ENCODE data around the gene NSRP1. TPM values are rescaled to one million over a fixed set of nuclear protein-coding genes. Genes with fewer than 3 reads are reported as not detected.

Gene NSRP1
- total and polyA plus RNA-seq, 2 of the 13 experiments (the other 11 are each of a cell fraction or from before 2014, with no cell fraction given), result 7.0 to 14.3 TPM

GRCh38 chr17:30207655-30208054 lies 91.0 kb downstream of the NSRP1 start:
- in situ Hi-C loops (cut with HindIII; ENCODE audit: extremely low pct_ligation_motif_present, low pct_unique_long_range_greater_than_20kb) (no loop called here), intact Hi-C loops (cut with micrococcal nuclease; ENCODE audit: unreplicated experiment) (no loop called here)
- ChIA-PET CTCF (ENCODE audit: low intra/inter-chr PET ratio, low total read pairs) (no interaction called here), POLR2A (interaction anchor here (1.0 kb wide), 1 partner anchor 15 kb away, joined by 3 read pairs; no protein-coding TSS in a partner anchor)
- no peak for DNase-seq (ENCODE audit: low spot score)
- H3K4me2 ChIP-seq (ENCODE audit: low read depth, low read length), result no peak overlapping the region
- no peaks in the 10 kb centered on the region for H4K20me1 ChIP-seq (ENCODE audit: insufficient read depth, low read length)
- no peak overlapping the region for H2AFZ ChIP-seq (ENCODE audit: low read length)
- no peak overlapping the region for H3K4me3 ChIP-seq (replicated peaks in 1 of 3; ENCODE audit: insufficient read depth in 1 of 3, low read depth in 2 of 3, low read length in 3 of 3)
- no peaks in the 10 kb centered on the region for H3K79me2 ChIP-seq (ENCODE audit: insufficient read depth, low read length)
- H3K27me3 ChIP-seq (ENCODE audit: control insufficient read depth in 1 of 2, insufficient read depth in 2 of 2, low read length in 2 of 2), result no peaks in the 10 kb centered on the region
- no TSS peak for BruUV-seq (replicated peaks)
- H3K4me1 ChIP-seq (ENCODE audit: insufficient read depth, low read length), result no peaks in the 10 kb centered on the region
- no peaks in the 10 kb centered on the region for H3K9me3 ChIP-seq (ENCODE audit: low read length)
- H3K36me3 ChIP-seq (replicated peaks in 1 of 2; ENCODE audit: control insufficient read depth in 1 of 2, insufficient read depth in 2 of 2, low read length in 2 of 2), result no peaks in the 10 kb centered on the region; a peak in 2 of 5 replicates
- TF ChIP-seq ZC3H4 (CRISPR knock-in tag; IDR thresholded peaks at IDR 0.05; ENCODE audit: borderline replicate concordance), result no peak
- no peak for TF ChIP-seq DZIP1 (CRISPR knock-in tag; IDR thresholded peaks at IDR 0.05)
- no peak for TF ChIP-seq MED13 (CRISPR knock-in tag; IDR thresholded peaks at IDR 0.05)
- TF ChIP-seq ZNF264 (CRISPR knock-in tag; IDR thresholded peaks at IDR 0.05), result no peak
- no peak for TF ChIP-seq YEATS2 (CRISPR knock-in tag; IDR thresholded peaks at IDR 0.05; ENCODE audit: borderline replicate concordance)
- TF ChIP-seq WIZ (CRISPR knock-in tag; IDR thresholded peaks at IDR 0.05), result no peak
- TF ChIP-seq TMF1 (CRISPR knock-in tag; IDR thresholded peaks at IDR 0.05; ENCODE audit: low read depth), result no peak
- TF ChIP-seq THRA (CRISPR knock-in tag; IDR thresholded peaks at IDR 0.05; ENCODE audit: borderline replicate concordance), result no peak
- no peak for TF ChIP-seq ZNF343 (CRISPR knock-in tag; IDR thresholded peaks at IDR 0.05)
- TF ChIP-seq HOXA3 (CRISPR knock-in tag; IDR thresholded peaks at IDR 0.05), result no peak
- TF ChIP-seq ZNF580 (CRISPR knock-in tag; IDR thresholded peaks at IDR 0.05; ENCODE audit: borderline replicate concordance, low read depth), result no peak
- TF ChIP-seq ARNT (IDR thresholded peaks at IDR 0.05), result no peak
- no peak for TF ChIP-seq RFXAP (CRISPR knock-in tag; IDR thresholded peaks at IDR 0.05; ENCODE audit: borderline replicate concordance)
- TF ChIP-seq FOXO4 (CRISPR knock-in tag; conservative IDR thresholded peaks at IDR 0.05), result no peak
- no peak for ATAC-seq
- FAIRE-seq, result no peak
- WGBS (ENCODE audit: low lambda C conversion rate), result 96% methylated on average over 9 of the region's 9 CpGs
- no peak overlapping the region for H3K9ac ChIP-seq (ENCODE audit: insufficient read depth, low read depth, low read length)
- H3K27ac ChIP-seq (ENCODE audit: extremely low read length, insufficient read depth, low read length), result no peak overlapping the region

All from HepG2 (cell line).